GM12878 (cell line): Measurements from ENCODE around the gene RAD18. TPM values are rescaled to one million over a fixed set of nuclear protein-coding genes. Genes with fewer than 3 reads are reported as not detected.

Source experiments
- ATAC-seq: fragments of 200-7000 bp; cut with Tn5 transposase; 3 replicates; pipeline ENCODE4 v1.9.1; 2020; ENCODE audit warnings: mild to moderate bottlenecking, moderate library complexity
- BruUV-seq: library from RNA; stranded (reverse); fragments of 400-500 nt; replicated peaks from 2 replicates; lab custom pipeline; 2021; lab: Mats Ljungman, UMichigan
- CTCF ChIA-PET: fragments of 300-600 bp; sonication (Branson Sonifier 250); formaldehyde crosslinking; extraction: SDS; loops from one replicate; lab custom pipeline; 2021; ENCODE audit warnings: inconsistent platforms; lab: Yijun Ruan, JAX
- POLR2A ChIA-PET: fragments of 350-600 bp; formaldehyde crosslinking; extraction: SDS; loops from one replicate; lab custom pipeline; 2021; ENCODE audit warnings: inconsistent platforms; lab: Charles Lee
- RAD21 ChIA-PET: fragments of 300-600 bp; sonication (Branson Sonifier 250); formaldehyde crosslinking; loops from one replicate; lab custom pipeline; 2023; ENCODE audit warnings: antibody characterized with exemption; ENCODE audit not compliant: unreplicated experiment; lab: Charles Lee
- SMC1A ChIA-PET: fragments of 300-600 bp; sonication (Branson Sonifier 250); formaldehyde crosslinking; loops from one replicate; lab custom pipeline; 2023; ENCODE audit not compliant: unreplicated experiment, uncharacterized antibody; lab: Charles Lee
- DNase-seq: peaks from one replicate; pipeline ENCODE4 v3.0.0-alpha.2; 2011; ENCODE audit warnings: low read depth, low spot score
- FAIRE-seq: peaks from 3 replicates; lab custom pipeline; 2011; peaks lifted over from hg19 to GRCh38; lab: Jason Lieb, UNC
- H2AFZ ChIP-seq: 2 replicates; pipeline ENCODE4 v1.6.0; 2011; ENCODE audit warnings: low read depth, low read length, control low read depth; ENCODE audit not compliant: control insufficient read depth
- H3K27ac ChIP-seq: 2 replicates; pipeline ENCODE4 v1.5.1; 2011; ENCODE audit warnings: control low read depth; ENCODE audit not compliant: control insufficient read depth, insufficient read depth
- H3K27me3 ChIP-seq, 2 experiments: replicated peaks in 1 of 2; 2 replicates each; pipeline versions ENCODE4 v1.6.0 to v1.6.1; 2011; ENCODE audit warnings: low read length in 1 of 2; ENCODE audit not compliant: control insufficient read depth in 2 of 2, insufficient read depth in 2 of 2
- H3K36me3 ChIP-seq, 2 experiments: 2 replicates each; pipeline ENCODE4 v1.5.1; 2011; ENCODE audit warnings: low read length in 1 of 2; ENCODE audit not compliant: control insufficient read depth in 2 of 2, insufficient read depth in 2 of 2
- H3K4me1 ChIP-seq: 2 replicates; pipeline ENCODE4 v1.6.1; 2011; ENCODE audit warnings: mild to moderate bottlenecking, low read length, moderate library complexity, mixed read lengths; ENCODE audit not compliant: control insufficient read depth, insufficient read depth
- H3K4me2 ChIP-seq: 2 replicates; pipeline ENCODE4 v1.6.0; 2011; ENCODE audit warnings: control low read depth; ENCODE audit not compliant: control insufficient read depth, insufficient read depth
- H3K4me3 ChIP-seq: fragments of 200-600 bp; sonication (generic); 2 replicates; pipeline ENCODE4 v1.5.1; 2016
- H3K79me2 ChIP-seq: 2 replicates; pipeline ENCODE4 v1.6.0; 2011; ENCODE audit warnings: low read length; ENCODE audit not compliant: control insufficient read depth, insufficient read depth
- H3K9ac ChIP-seq: 2 replicates; pipeline ENCODE4 v1.8.0; 2011; ENCODE audit warnings: low read length, control low read depth, mixed read lengths; ENCODE audit not compliant: control insufficient read depth, insufficient read depth
- H3K9me3 ChIP-seq: replicated peaks from 3 replicates; pipeline ENCODE4 v1.5.1; 2011; ENCODE audit warnings: mild to moderate bottlenecking, low read length; ENCODE audit not compliant: control insufficient read depth, insufficient read depth
- H4K20me1 ChIP-seq: 2 replicates; pipeline ENCODE4 v1.6.0; 2011; ENCODE audit not compliant: control insufficient read depth, insufficient read depth
- ASH2L ChIP-seq: fragments of 300-600, 200-600 bp; sonication (generic); IDR thresholded peaks from 2 replicates; pipeline ENCODE4 v1.6.1; 2017; ENCODE audit warnings: low read depth, mild to moderate bottlenecking, borderline replicate concordance
- BMI1 ChIP-seq: fragments of 450-650 bp; IDR thresholded peaks from 2 replicates; pipeline ENCODE4 v1.6.1; 2016; ENCODE audit warnings: mild to moderate bottlenecking, moderate library complexity, borderline replicate concordance
- CHD4 ChIP-seq: fragments of 200-600 bp; sonication (generic); IDR thresholded peaks from 2 replicates; pipeline ENCODE4 v1.6.1; 2016; ENCODE audit warnings: mild to moderate bottlenecking
- EGR1 ChIP-seq, 2 experiments: IDR thresholded peaks; 1 replicate in 1 of 2; 2 replicates in 1 of 2; pipeline ENCODE4 v1.6.1; 2011 to 2012; ENCODE audit warnings: low read depth in 2 of 2, low read length in 2 of 2, borderline replicate concordance in 1 of 2, mild to moderate bottlenecking in 1 of 2, moderate library complexity in 1 of 2
- IRF4 ChIP-seq: IDR thresholded peaks from 2 replicates; pipeline ENCODE4 v1.6.1; 2011; ENCODE audit warnings: low read depth, low read length
- KDM1A ChIP-seq: fragments of 200-600 bp; sonication (generic); IDR thresholded peaks from 2 replicates; pipeline ENCODE4 v1.6.1; 2016; ENCODE audit warnings: borderline replicate concordance
- MEF2A ChIP-seq: IDR thresholded peaks from 2 replicates; pipeline ENCODE4 v1.6.1; 2011; ENCODE audit warnings: low read depth, mild to moderate bottlenecking, low read length, moderate library complexity; ENCODE audit not compliant: insufficient read depth
- NRF1 ChIP-seq: conservative IDR thresholded peaks from 2 replicates; pipeline ENCODE4 v1.6.1; 2011; ENCODE audit warnings: mild to moderate bottlenecking, low read depth, low read length, improper control_type of control experiment
- PAX5 ChIP-seq: IDR thresholded peaks from 2 replicates; pipeline ENCODE4 v1.6.1; 2011; ENCODE audit warnings: low read depth, low read length, borderline replicate concordance
- RB1 ChIP-seq: fragments of 450-650 bp; formaldehyde crosslinking; IDR thresholded peaks from 2 replicates; pipeline ENCODE4 v1.6.1; 2017; ENCODE audit warnings: mild to moderate bottlenecking, borderline replicate concordance
- RUNX3 ChIP-seq: IDR thresholded peaks from 2 replicates; pipeline ENCODE4 v1.6.1; 2012; ENCODE audit warnings: low read length, inconsistent platforms
- SRF ChIP-seq, 2 experiments: IDR thresholded peaks; 2 replicates each; pipeline ENCODE4 v1.6.1; 2011; ENCODE audit warnings: low read depth in 2 of 2, low read length in 2 of 2, mild to moderate bottlenecking in 1 of 2, moderate library complexity in 1 of 2
- TAF1 ChIP-seq: IDR thresholded peaks from 2 replicates; pipeline ENCODE4 v1.6.1; 2011; ENCODE audit warnings: mild to moderate bottlenecking, low read depth, low read length, borderline replicate concordance
- TCF7 ChIP-seq: IDR thresholded peaks from 2 replicates; pipeline ENCODE4 v1.6.1; 2014; ENCODE audit warnings: antibody characterized with exemption, borderline replicate concordance
- WRNIP1 ChIP-seq: IDR thresholded peaks from 2 replicates; pipeline ENCODE4 v1.6.1; 2011; ENCODE audit warnings: low read depth, low read length, improper control_type of control experiment, borderline replicate concordance
- WGBS: methylation state at CpG from one replicate; pipeline ENCODE4 v1.1.6; 2016; ENCODE audit warnings: low lambda C conversion rate; ENCODE audit not compliant: insufficient replicate concordance, insufficient coverage; ENCODE audit errors: missing lambda C conversion rate; 5-methylcytosine and 5-hydroxymethylcytosine counted together
- in situ Hi-C: fragments of 300-500 bp; cut with MboI; formaldehyde crosslinking; loops from 9 replicates; pipeline ENCODE4 v1.14.3; 2018; ENCODE audit warnings: mixed read lengths
- intact Hi-C: fragments of 100-400 bp; cut with micrococcal nuclease; formaldehyde crosslinking; loops from one replicate; pipeline ENCODE4 v1.14.2; 2022; ENCODE audit not compliant: unreplicated experiment
- polyA plus RNA-seq, 11 experiments: library from polyadenylated mRNA; depleted of rRNA in 4 of 11; unstranded in 6 of 11; stranded (reverse) in 5 of 11; fragments of >200 nt; fragmentation: Nextera tagmentation in 4 of 11; fragmentation: Illumina TruSeq in 1 of 11; extraction: Ambion mirVana in 4 of 11; extraction: Trizol in 1 of 11; gene quantifications; 1 replicate in 1 of 11; 2 replicates in 10 of 11; pipeline versions ENCODE4 v1.2.1 to v1.2.3, GENCODE V29; 2011 to 2016; ENCODE audit warnings: inconsistent platforms in 2 of 11, missing spikeins in 2 of 11, low read depth in 1 of 11
- total RNA-seq, 4 experiments: library from RNA; depleted of rRNA in 3 of 4; stranded (reverse); fragments of >200 nt in 3 of 4; fragmentation: Illumina TruSeq in 1 of 4; extraction: Trizol in 1 of 4; gene quantifications; 2 replicates each; pipeline versions ENCODE4 v1.2.1 to v1.2.3, GENCODE V29; 2013 to 2021
- TF ChIP-seq, protein P1 (sequence below): fragments of 450-650 bp; formaldehyde crosslinking; IDR thresholded peaks from 2 replicates; pipeline ENCODE4 v1.4.0; 2020; ENCODE audit warnings: mild to moderate bottlenecking, moderate library complexity
- TF ChIP-seq, protein P2 (sequence below): IDR thresholded peaks from 2 replicates; pipeline ENCODE4 v1.6.1; 2012; ENCODE audit warnings: low read depth, low read length, improper control_type of control experiment
- TF ChIP-seq, protein P3 (sequence below): fragments of 450-650 bp; conservative IDR thresholded peaks from 2 replicates; pipeline ENCODE4 v1.6.1; 2017; ENCODE audit warnings: mild to moderate bottlenecking, moderate library complexity

RAD18 gene
- total and polyA plus RNA-seq, 10 of the 15 experiments (the other 5 are each of a cell fraction or from before 2014, with no cell fraction given) = 8.7 to 38.6 (median 19.2) TPM

DNA sequence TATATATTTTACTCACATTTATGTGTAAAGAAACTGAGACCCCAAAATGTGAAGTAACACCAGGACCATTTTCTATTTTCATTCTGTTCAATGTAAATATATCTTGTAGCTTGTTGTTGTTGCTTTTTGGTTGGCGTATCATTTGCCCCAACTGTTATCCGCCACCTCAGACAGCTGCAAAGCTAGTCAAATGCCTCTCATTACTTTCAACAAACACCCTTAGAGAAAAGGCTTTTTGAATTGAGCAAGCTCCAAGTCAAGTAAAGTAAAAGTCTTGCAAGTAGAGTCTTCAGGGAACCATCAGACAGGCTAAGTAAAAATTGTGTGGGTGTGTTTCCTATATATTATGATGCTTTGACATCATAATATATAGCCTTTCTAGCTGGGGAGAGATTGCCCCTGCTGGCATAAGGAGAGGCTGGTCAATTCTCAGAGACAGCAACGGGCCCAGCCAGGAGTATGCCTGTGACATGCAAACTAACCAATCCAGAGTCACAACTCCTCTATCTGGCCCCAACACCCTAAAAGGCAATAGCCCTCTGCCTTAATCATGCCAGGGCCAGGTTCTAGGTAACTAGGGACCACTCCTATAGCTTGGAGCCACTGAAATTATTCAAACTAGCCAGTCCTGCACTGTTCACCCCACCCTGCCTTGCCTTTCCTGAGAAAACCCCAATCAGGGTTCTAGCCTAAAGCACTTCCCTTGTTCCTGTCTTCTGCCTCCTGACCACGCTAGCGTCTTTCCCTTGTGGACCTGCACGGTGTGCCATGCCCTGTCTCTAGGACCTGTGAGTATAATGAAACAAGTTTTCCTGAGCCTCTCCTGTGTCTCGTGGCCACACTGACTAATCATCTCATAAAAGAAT is 75.6 kb downstream of the RAD18 start:
- Histone ChIP-seq H3K36me3 (peaks cover 0 to 12% of the 10 kb centered on the region in 2 experiments; a peak in 3 of 4 replicates), H4K20me1 (no peaks in the 10 kb centered on the region), H3K27ac (no peak overlapping the region), H3K9me3 (no peaks in the 10 kb centered on the region; the same call in 1 of the 3 replicates), H3K9ac (no peak overlapping the region), H3K4me1 (no peaks in the 10 kb centered on the region), H3K4me3 (no peak overlapping the region), H2AFZ (no peak overlapping the region), H3K27me3 (no peaks in the 10 kb centered on the region), H3K4me2 (no peak overlapping the region), H3K79me2 (no peaks in the 10 kb centered on the region)
- ATAC-seq = no peak
- in situ Hi-C loops = no loop called here
- SMC1A ChIA-PET = interaction anchor here (1.2 kb wide), 1 partner anchor 17 kb away, joined by 3 read pairs; no protein-coding TSS in a partner anchor
- no peak for FAIRE-seq
- no peak for DNase-seq
- TF ChIP-seq, protein P1, sequence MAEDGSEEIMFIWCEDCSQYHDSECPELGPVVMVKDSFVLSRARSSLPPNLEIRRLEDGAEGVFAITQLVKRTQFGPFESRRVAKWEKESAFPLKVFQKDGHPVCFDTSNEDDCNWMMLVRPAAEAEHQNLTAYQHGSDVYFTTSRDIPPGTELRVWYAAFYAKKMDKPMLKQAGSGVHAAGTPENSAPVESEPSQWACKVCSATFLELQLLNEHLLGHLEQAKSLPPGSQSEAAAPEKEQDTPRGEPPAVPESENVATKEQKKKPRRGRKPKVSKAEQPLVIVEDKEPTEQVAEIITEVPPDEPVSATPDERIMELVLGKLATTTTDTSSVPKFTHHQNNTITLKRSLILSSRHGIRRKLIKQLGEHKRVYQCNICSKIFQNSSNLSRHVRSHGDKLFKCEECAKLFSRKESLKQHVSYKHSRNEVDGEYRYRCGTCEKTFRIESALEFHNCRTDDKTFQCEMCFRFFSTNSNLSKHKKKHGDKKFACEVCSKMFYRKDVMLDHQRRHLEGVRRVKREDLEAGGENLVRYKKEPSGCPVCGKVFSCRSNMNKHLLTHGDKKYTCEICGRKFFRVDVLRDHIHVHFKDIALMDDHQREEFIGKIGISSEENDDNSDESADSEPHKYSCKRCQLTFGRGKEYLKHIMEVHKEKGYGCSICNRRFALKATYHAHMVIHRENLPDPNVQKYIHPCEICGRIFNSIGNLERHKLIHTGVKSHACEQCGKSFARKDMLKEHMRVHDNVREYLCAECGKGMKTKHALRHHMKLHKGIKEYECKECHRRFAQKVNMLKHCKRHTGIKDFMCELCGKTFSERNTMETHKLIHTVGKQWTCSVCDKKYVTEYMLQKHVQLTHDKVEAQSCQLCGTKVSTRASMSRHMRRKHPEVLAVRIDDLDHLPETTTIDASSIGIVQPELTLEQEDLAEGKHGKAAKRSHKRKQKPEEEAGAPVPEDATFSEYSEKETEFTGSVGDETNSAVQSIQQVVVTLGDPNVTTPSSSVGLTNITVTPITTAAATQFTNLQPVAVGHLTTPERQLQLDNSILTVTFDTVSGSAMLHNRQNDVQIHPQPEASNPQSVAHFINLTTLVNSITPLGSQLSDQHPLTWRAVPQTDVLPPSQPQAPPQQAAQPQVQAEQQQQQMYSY = no peak
- no peak for TF ChIP-seq TAF1
- no peak for TF ChIP-seq WRNIP1
- no peak for TF ChIP-seq EGR1 (IDR thresholded peaks at IDR 0.05; ENCODE audit: borderline replicate concordance in 1 of 2, low read depth in 2 of 2, low read length in 2 of 2)
- no peak for TF ChIP-seq RB1
- no peak for TF ChIP-seq PAX5
- TF ChIP-seq, protein P2, sequence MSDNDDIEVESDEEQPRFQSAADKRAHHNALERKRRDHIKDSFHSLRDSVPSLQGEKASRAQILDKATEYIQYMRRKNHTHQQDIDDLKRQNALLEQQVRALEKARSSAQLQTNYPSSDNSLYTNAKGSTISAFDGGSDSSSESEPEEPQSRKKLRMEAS = no peak
- no peak for TF ChIP-seq RUNX3
- TF ChIP-seq CHD4 = no peak
- no peak for TF ChIP-seq BMI1
- no peak for TF ChIP-seq NRF1
- no peak for TF ChIP-seq ASH2L
- TF ChIP-seq TCF7 = no peak
- TF ChIP-seq MEF2A = no peak
- TF ChIP-seq SRF (IDR thresholded peaks at IDR 0.05; ENCODE audit: low read depth in 2 of 2, low read length in 2 of 2) = no peak
- no peak for TF ChIP-seq IRF4
- no peak for TF ChIP-seq KDM1A
- TF ChIP-seq, protein P3, sequence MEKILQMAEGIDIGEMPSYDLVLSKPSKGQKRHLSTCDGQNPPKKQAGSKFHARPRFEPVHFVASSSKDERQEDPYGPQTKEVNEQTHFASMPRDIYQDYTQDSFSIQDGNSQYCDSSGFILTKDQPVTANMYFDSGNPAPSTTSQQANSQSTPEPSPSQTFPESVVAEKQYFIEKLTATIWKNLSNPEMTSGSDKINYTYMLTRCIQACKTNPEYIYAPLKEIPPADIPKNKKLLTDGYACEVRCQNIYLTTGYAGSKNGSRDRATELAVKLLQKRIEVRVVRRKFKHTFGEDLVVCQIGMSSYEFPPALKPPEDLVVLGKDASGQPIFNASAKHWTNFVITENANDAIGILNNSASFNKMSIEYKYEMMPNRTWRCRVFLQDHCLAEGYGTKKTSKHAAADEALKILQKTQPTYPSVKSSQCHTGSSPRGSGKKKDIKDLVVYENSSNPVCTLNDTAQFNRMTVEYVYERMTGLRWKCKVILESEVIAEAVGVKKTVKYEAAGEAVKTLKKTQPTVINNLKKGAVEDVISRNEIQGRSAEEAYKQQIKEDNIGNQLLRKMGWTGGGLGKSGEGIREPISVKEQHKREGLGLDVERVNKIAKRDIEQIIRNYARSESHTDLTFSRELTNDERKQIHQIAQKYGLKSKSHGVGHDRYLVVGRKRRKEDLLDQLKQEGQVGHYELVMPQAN = no peak
- no TSS peak for BruUV-seq
- WGBS = 86% methylated on average over 7 of the region's 7 CpGs
- CTCF ChIA-PET = interaction anchor here (1.7 kb wide), 1 partner anchor 118 kb away, joined by 3 read pairs; the partner anchor contains the start of gene OXTR
- intact Hi-C loops = no loop called here
- POLR2A ChIA-PET = interaction anchor here (0.6 kb wide), 1 partner anchor 162 kb away, joined by 3 read pairs; no protein-coding TSS in a partner anchor
- RAD21 ChIA-PET = interaction anchor here (0.6 kb wide), 1 partner anchor 30 kb away, joined by 4 read pairs; no protein-coding TSS in a partner anchor
